Natural killer cell (primary cell): ENCODE measurements around the gene CASTOR2. TPM values are rescaled to one million over a fixed set of nuclear protein-coding genes. Genes with fewer than 3 reads are reported as not detected.
A peak's percentile ranks its signal among the peaks of the same experiment; 100 is the strongest.
"Not testable (repeated sequence)": the region's sequence is repeated elsewhere in the genome, so short reads cannot be mapped to it uniquely, and the experiment has no call there.

Experiments
- ATAC-seq, 3 donors: fragments of 150-1000 bp in 2 of 3; fragments of 200-7000 bp in 1 of 3; cut with Tn5 transposase; 1 replicate in 1 of 3; 2 replicates in 2 of 3; pipeline ENCODE4 v1.10.0; 2021; ENCODE audit warnings: mild to moderate bottlenecking in 2 of 3, moderate library complexity in 2 of 3
- DNase-seq, 2 donors: peaks; one replicate each; pipeline versions ENCODE4 v3.0.0 to v3.0.0-alpha.2; 2013 to 2021; ENCODE audit warnings: mixed read lengths in 1 of 2
- H3K27ac ChIP-seq: one replicate; pipeline ENCODE4 v1.5.1; 2013; ENCODE audit warnings: mild to moderate bottlenecking, low read length
- H3K27me3 ChIP-seq: one replicate; pipeline ENCODE4 v1.6.1; 2013; ENCODE audit warnings: low read length; ENCODE audit not compliant: control insufficient read depth, insufficient read depth
- H3K36me3 ChIP-seq: one replicate; pipeline ENCODE4 v1.6.1; 2013; ENCODE audit warnings: low read length; ENCODE audit not compliant: control insufficient read depth, insufficient read depth
- H3K4me1 ChIP-seq: one replicate; pipeline ENCODE4 v1.6.1; 2013; ENCODE audit warnings: low read length; ENCODE audit not compliant: control insufficient read depth, insufficient read depth
- H3K4me3 ChIP-seq: one replicate; pipeline ENCODE4 v1.5.1; 2013; ENCODE audit warnings: low read length
- H3K9me3 ChIP-seq: one replicate; pipeline ENCODE4 v1.6.1; 2013; ENCODE audit warnings: low read length; ENCODE audit not compliant: control insufficient read depth, insufficient read depth
- H3K27ac Mint-ChIP-seq, 2 donors: one replicate each; pipeline ENCODE4 v1.8.0; 2022; ENCODE audit warnings: mild to moderate bottlenecking in 2 of 2, mixed read lengths in 2 of 2, moderate library complexity in 1 of 2
- H3K27me3 Mint-ChIP-seq, 2 donors: one replicate each; pipeline ENCODE4 v1.8.0; 2022; ENCODE audit warnings: low read depth in 2 of 2, mixed read lengths in 2 of 2
- H3K36me3 Mint-ChIP-seq: one replicate; pipeline ENCODE4 v1.8.0; 2022; ENCODE audit warnings: mixed read lengths
- H3K4me1 Mint-ChIP-seq, 2 donors: one replicate each; pipeline ENCODE4 v1.8.0; 2022; ENCODE audit warnings: mixed read lengths in 2 of 2
- H3K4me3 Mint-ChIP-seq: one replicate; pipeline ENCODE4 v1.8.0; 2022; ENCODE audit warnings: mild to moderate bottlenecking, moderate library complexity, mixed read lengths
- H3K9me3 Mint-ChIP-seq, 2 donors: one replicate each; pipeline ENCODE4 v1.8.0; 2022; ENCODE audit warnings: mixed read lengths in 2 of 2
- CTCF ChIP-seq: fragments of 200-600 bp; IDR thresholded peaks from one replicate; pipeline ENCODE4 v1.8.0; 2022; ENCODE audit warnings: antibody characterized with exemption
- WGBS: methylation state at CpG from one replicate; pipeline ENCODE4 v1.1.7; 2013; ENCODE audit warnings: missing lambda C conversion rate; ENCODE audit not compliant: insufficient coverage; 5-methylcytosine and 5-hydroxymethylcytosine counted together
- intact Hi-C: fragments of 100-400 bp; cut with micrococcal nuclease; formaldehyde crosslinking; loops from one replicate; pipeline ENCODE4 v1.14.2; 2022
- total RNA-seq, 4 donors: library from RNA; stranded (reverse); fragments of 120-200 nt in 1 of 4; gene quantifications; one replicate each; pipeline versions ENCODE4 v1.2.3 to v1.2.4, GENCODE V29; 2013 to 2022

The CASTOR2 gene
- total RNA-seq, 3 donors from 2014 or later (not counting 1 experiment from before 2014, with no cell fraction given), result 10.0 to 14.9 (median 10.8) TPM

- H3K4me3 Mint-ChIP-seq, ATAC-seq, H3K27ac Mint-ChIP-seq, H3K9me3 Mint-ChIP-seq, H3K36me3 Mint-ChIP-seq, H3K27me3 Mint-ChIP-seq, H3K4me3 ChIP-seq, intact Hi-C loops, H3K4me1 ChIP-seq, DNase-seq, H3K27ac ChIP-seq, H3K36me3 ChIP-seq, H3K27me3 ChIP-seq, H3K9me3 ChIP-seq: not testable (repeated sequence)
- H3K4me1 Mint-ChIP-seq, result peaks cover 0 to 13% of the 10 kb centered on the region in 2 donors
- WGBS, result 65% methylated on average over 4 of the region's 8 CpGs
These were observed 33.3 kb downstream of the CASTOR2 start for GRCh38 chr7:74997811-74998210.

- not testable (repeated sequence) for H3K4me3 Mint-ChIP-seq
These were observed 36.9 kb downstream of the CASTOR2 start for GRCh38 chr7:75001356-75001755.

GRCh38 chr7:75010036-75010435 is 45.5 kb downstream of the CASTOR2 start:
- no peaks in the 10 kb centered on the region for H3K9me3 Mint-ChIP-seq
- no peaks in the 10 kb centered on the region for H3K36me3 Mint-ChIP-seq
- DNase-seq (no peak), ATAC-seq (no peak)
- Histone ChIP-seq H3K36me3 (no peaks in the 10 kb centered on the region), H3K27me3 (no peaks in the 10 kb centered on the region), H3K9me3 (no peaks in the 10 kb centered on the region), H3K27ac (no peak overlapping the region), H3K4me3 (no peak overlapping the region), H3K4me1 (no peaks in the 10 kb centered on the region)
- H3K4me3 Mint-ChIP-seq, result no peak overlapping the region
- intact Hi-C loops, result no loop called here
- H3K27ac Mint-ChIP-seq, result peak overlapping the region in 1 of 2 donors; percentile 53
- WGBS, result 88% methylated on average over 1 of the region's 2 CpGs
- no peaks in the 10 kb centered on the region for H3K27me3 Mint-ChIP-seq
- peaks cover 0 to 3% of the 10 kb centered on the region in 2 donors for H3K4me1 Mint-ChIP-seq
- TF ChIP-seq CTCF, result no peak

More at GRCh38 chr7:75001356-75001755, 36.9 kb downstream of the CASTOR2 start:
- H3K27ac ChIP-seq, ATAC-seq, H3K4me1 ChIP-seq, H3K36me3 ChIP-seq, DNase-seq, H3K27ac Mint-ChIP-seq, H3K9me3 Mint-ChIP-seq, H3K27me3 Mint-ChIP-seq, H3K27me3 ChIP-seq, H3K36me3 Mint-ChIP-seq, H3K9me3 ChIP-seq, intact Hi-C loops, H3K4me1 Mint-ChIP-seq, H3K4me3 ChIP-seq: not testable (repeated sequence)
- 94% methylated on average over 8 of the region's 8 CpGs for WGBS

- Histone ChIP-seq H3K27me3 (no peaks in the 10 kb centered on the region), H3K4me1 (no peaks in the 10 kb centered on the region), H3K9me3 (no peaks in the 10 kb centered on the region), H3K27ac (no peak overlapping the region), H3K4me3 (no peak overlapping the region), H3K36me3 (no peaks in the 10 kb centered on the region)
- no peak for TF ChIP-seq CTCF
- intact Hi-C loops, result no loop called here
- DNase-seq, result no peak
- H3K9me3 Mint-ChIP-seq, result no peaks in the 10 kb centered on the region
- 97% methylated on average over 18 of the region's 18 CpGs for WGBS
- no peaks in the 10 kb centered on the region for H3K36me3 Mint-ChIP-seq
- no peak for ATAC-seq
- no peak overlapping the region for H3K4me3 Mint-ChIP-seq
- H3K27ac Mint-ChIP-seq, result no peak overlapping the region
- no peaks in the 10 kb centered on the region for H3K4me1 Mint-ChIP-seq
- H3K27me3 Mint-ChIP-seq, result no peaks in the 10 kb centered on the region
These were observed 53.3 kb downstream of the CASTOR2 start for GRCh38 chr7:75017832-75018231.
